PFSK-1 (cell line): ENCODE data around the gene TTLL7.

Source experiments
- FOXP2 ChIP-seq: optimal IDR thresholded peaks from 2 replicates; pipeline ENCODE3; 2011; ENCODE audit warnings: borderline replicate concordance, control low read depth, inconsistent platforms; ENCODE audit not compliant: insufficient read depth; ENCODE audit errors: extremely low read length, extremely low read depth
- POLR2AphosphoS5 ChIP-seq: IDR thresholded peaks from 2 replicates; pipeline ENCODE4 v1.6.1; 2012; ENCODE audit warnings: low read depth, mild to moderate bottlenecking, control low read depth, low read length, moderate library complexity
- REST ChIP-seq, 2 experiments: IDR thresholded peaks; 2 replicates each; pipeline versions ENCODE4 v1.6.1 to v1.8.0; 2011 to 2012; ENCODE audit warnings: low read depth in 2 of 2, low read length in 2 of 2, control low read depth in 1 of 2, inconsistent platforms in 1 of 2, mild to moderate bottlenecking in 1 of 2, moderate library complexity in 1 of 2; ENCODE audit not compliant: insufficient read depth in 1 of 2
- SIN3A ChIP-seq: IDR thresholded peaks from 2 replicates; pipeline ENCODE4 v1.6.1; 2012; ENCODE audit warnings: mild to moderate bottlenecking, low read length, moderate library complexity, borderline replicate concordance; ENCODE audit not compliant: insufficient read depth
- TAF1 ChIP-seq: IDR thresholded peaks from 2 replicates; pipeline ENCODE4 v1.6.1; 2012; ENCODE audit warnings: low read length, control low read depth, borderline replicate concordance; ENCODE audit not compliant: insufficient read depth

GRCh38 chr1:83857716-83858115 lies 141.2 kb downstream of the TTLL7 start:
- TF ChIP-seq TAF1 = no peak
- TF ChIP-seq POLR2AphosphoS5 = no peak
- no peak for TF ChIP-seq REST (IDR thresholded peaks at IDR 0.05; ENCODE audit: insufficient read depth in 1 of 2, low read depth in 2 of 2, low read length in 2 of 2)
- no peak for TF ChIP-seq FOXP2
- no peak for TF ChIP-seq SIN3A
